SK-N-SH treated with all-trans-retinoic acid at 6 μM for 48 hours (cell line): Measurements from ENCODE around the gene SMC6.

Source experiments
- ARNTL ChIP-seq: fragments of 450-650 bp; formaldehyde crosslinking; IDR thresholded peaks from 2 replicates; pipeline ENCODE4 v1.5.0; 2020; ENCODE audit warnings: low read depth, mild to moderate bottlenecking, moderate library complexity, borderline replicate concordance
- CSDC2 ChIP-seq: fragments of 250-450 bp; sonication (Bioruptor Pico); IDR thresholded peaks from 2 replicates; pipeline ENCODE4 v1.5.0; 2020; ENCODE audit warnings: mild to moderate bottlenecking, moderate library complexity
- ZFP30 ChIP-seq: fragments of 450-650 bp; formaldehyde crosslinking; IDR thresholded peaks from 2 replicates; pipeline ENCODE4 v1.5.0; 2022; ENCODE audit warnings: mild to moderate bottlenecking, moderate library complexity
- ZNF565 ChIP-seq: fragments of 450-650 bp; formaldehyde crosslinking; conservative IDR thresholded peaks from 2 replicates; pipeline ENCODE4 v1.5.0; 2020; ENCODE audit warnings: low read depth, mild to moderate bottlenecking, moderate library complexity
- TF ChIP-seq, protein P1 (sequence below): fragments of 250-450 bp; sonication (Bioruptor Pico); IDR thresholded peaks from 2 replicates; pipeline ENCODE4 v1.8.0; 2020; ENCODE audit warnings: mild to moderate bottlenecking, moderate library complexity, borderline replicate concordance
- TF ChIP-seq, protein P2 (sequence below): fragments of 250-450 bp; sonication (Bioruptor Pico); IDR thresholded peaks from 2 replicates; pipeline ENCODE4 v1.5.0; 2020; ENCODE audit warnings: mild to moderate bottlenecking, moderate library complexity

DNA sequence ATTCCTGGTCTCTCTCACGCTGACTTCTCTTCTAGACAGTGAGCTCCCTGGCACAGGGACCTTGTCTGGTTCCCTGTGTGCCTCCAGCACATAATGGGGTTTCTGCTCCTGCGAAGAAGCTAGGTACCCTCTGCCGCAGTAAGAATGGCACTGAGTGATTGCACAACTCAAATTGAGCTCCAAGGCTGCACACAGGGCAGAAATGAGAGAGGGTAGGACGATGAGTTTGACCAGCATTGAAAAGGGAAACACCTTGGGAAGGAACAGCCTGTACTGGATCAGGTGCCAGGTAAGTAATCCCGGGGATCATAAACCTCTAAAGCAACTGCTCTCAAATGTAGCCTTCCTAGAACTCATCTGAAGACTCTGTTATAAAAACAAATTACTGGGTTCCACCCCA lies 41.7 kb upstream of the SMC6 start:
- TF ChIP-seq ARNTL (CRISPR knock-in tag) (no peak), ZNF565 (CRISPR knock-in tag) (no peak), ZFP30 (no peak), CSDC2 (no peak)
- TF ChIP-seq, protein P1, sequence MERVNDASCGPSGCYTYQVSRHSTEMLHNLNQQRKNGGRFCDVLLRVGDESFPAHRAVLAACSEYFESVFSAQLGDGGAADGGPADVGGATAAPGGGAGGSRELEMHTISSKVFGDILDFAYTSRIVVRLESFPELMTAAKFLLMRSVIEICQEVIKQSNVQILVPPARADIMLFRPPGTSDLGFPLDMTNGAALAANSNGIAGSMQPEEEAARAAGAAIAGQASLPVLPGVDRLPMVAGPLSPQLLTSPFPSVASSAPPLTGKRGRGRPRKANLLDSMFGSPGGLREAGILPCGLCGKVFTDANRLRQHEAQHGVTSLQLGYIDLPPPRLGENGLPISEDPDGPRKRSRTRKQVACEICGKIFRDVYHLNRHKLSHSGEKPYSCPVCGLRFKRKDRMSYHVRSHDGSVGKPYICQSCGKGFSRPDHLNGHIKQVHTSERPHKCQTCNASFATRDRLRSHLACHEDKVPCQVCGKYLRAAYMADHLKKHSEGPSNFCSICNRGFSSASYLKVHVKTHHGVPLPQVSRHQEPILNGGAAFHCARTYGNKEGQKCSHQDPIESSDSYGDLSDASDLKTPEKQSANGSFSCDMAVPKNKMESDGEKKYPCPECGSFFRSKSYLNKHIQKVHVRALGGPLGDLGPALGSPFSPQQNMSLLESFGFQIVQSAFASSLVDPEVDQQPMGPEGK, result no peak
- TF ChIP-seq, protein P2, sequence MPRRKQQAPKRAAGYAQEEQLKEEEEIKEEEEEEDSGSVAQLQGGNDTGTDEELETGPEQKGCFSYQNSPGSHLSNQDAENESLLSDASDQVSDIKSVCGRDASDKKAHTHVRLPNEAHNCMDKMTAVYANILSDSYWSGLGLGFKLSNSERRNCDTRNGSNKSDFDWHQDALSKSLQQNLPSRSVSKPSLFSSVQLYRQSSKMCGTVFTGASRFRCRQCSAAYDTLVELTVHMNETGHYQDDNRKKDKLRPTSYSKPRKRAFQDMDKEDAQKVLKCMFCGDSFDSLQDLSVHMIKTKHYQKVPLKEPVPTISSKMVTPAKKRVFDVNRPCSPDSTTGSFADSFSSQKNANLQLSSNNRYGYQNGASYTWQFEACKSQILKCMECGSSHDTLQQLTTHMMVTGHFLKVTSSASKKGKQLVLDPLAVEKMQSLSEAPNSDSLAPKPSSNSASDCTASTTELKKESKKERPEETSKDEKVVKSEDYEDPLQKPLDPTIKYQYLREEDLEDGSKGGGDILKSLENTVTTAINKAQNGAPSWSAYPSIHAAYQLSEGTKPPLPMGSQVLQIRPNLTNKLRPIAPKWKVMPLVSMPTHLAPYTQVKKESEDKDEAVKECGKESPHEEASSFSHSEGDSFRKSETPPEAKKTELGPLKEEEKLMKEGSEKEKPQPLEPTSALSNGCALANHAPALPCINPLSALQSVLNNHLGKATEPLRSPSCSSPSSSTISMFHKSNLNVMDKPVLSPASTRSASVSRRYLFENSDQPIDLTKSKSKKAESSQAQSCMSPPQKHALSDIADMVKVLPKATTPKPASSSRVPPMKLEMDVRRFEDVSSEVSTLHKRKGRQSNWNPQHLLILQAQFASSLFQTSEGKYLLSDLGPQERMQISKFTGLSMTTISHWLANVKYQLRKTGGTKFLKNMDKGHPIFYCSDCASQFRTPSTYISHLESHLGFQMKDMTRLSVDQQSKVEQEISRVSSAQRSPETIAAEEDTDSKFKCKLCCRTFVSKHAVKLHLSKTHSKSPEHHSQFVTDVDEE, result no peak
